HCT116 (cell line): ENCODE results near the gene APBA1. TPM values are rescaled to one million over a fixed set of nuclear protein-coding genes. Genes with fewer than 3 reads are reported as not detected.

ENCODE experiments used
- ATAC-seq: fragments of 200-7000 bp; cut with Tn5 transposase; 2 replicates; pipeline ENCODE4 v1.9.1; 2020; ENCODE audit warnings: mild to moderate bottlenecking, moderate library complexity
- BruUV-seq: library from RNA; stranded (reverse); fragments of 400-500 nt; replicated peaks from 2 replicates; lab custom pipeline; 2021; lab: Mats Ljungman, UMichigan
- CTCF ChIA-PET: fragments of 300-600 bp; sonication (Branson Sonifier 250); formaldehyde crosslinking; loops from one replicate; lab custom pipeline; 2021; ENCODE audit warnings: antibody characterized with exemption; lab: Charles Lee
- POLR2A ChIA-PET: fragments of 300-600, 350-600 bp; sonication (Branson Sonifier 250); formaldehyde crosslinking; loops from one replicate; lab custom pipeline; 2021; ENCODE audit warnings: antibody characterized with exemption; lab: Charles Lee
- RAD21 ChIA-PET, 2 experiments: fragments of 300-600 bp; sonication (Branson Sonifier 250); formaldehyde crosslinking; loops; one replicate each; lab custom pipeline; 2023; ENCODE audit warnings: low total read pairs in 2 of 2; ENCODE audit not compliant: uncharacterized antibody in 2 of 2, unreplicated experiment in 2 of 2, low non-redundant PET in 1 of 2; lab: Charles Lee
- DNase-seq: peaks from one replicate; pipeline ENCODE4 v3.0.0-alpha.2; 2010; ENCODE audit warnings: low read depth, low spot score
- H2AFZ ChIP-seq: fragments of 200-600 bp; shearing (Covaris generic), sonication (generic); 2 replicates; pipeline ENCODE4 v1.6.1; 2017; ENCODE audit warnings: low read depth, mixed run types, mixed read lengths, antibody characterized with exemption, low read length; ENCODE audit not compliant: poor library complexity, severe bottlenecking
- H3K27ac ChIP-seq: 2 replicates; pipeline ENCODE4 v1.5.1; 2012; ENCODE audit warnings: low read depth, low read length
- H3K27me3 ChIP-seq: fragments of 200-600 bp; sonication (generic); 2 replicates; pipeline ENCODE4 v1.6.1; 2016; ENCODE audit warnings: mixed run types, low read length, mixed read lengths; ENCODE audit not compliant: insufficient read depth
- H3K36me3 ChIP-seq, 2 experiments: fragments of 200-500 bp in 1 of 2; fragments of 200-600 bp in 1 of 2; sonication (Bioruptor generic) in 1 of 2; sonication (generic) in 1 of 2; 2 replicates each; pipeline versions ENCODE4 v1.5.1 to v1.6.1; 2014 to 2016; ENCODE audit warnings: low read length in 2 of 2, inconsistent platforms in 1 of 2, mixed read lengths in 1 of 2, mixed run types in 1 of 2; ENCODE audit not compliant: insufficient read depth in 2 of 2, control insufficient read depth in 1 of 2
- H3K4me1 ChIP-seq, 2 experiments: fragments of 200-600 bp in 1 of 2; sonication (generic) in 1 of 2; 2 replicates each; pipeline versions ENCODE4 v1.5.1 to v1.6.1; 2012 to 2017; ENCODE audit warnings: low read length in 2 of 2, inconsistent platforms in 1 of 2, mild to moderate bottlenecking in 1 of 2, mixed read lengths in 1 of 2, mixed run types in 1 of 2, moderate library complexity in 1 of 2; ENCODE audit not compliant: insufficient read depth in 2 of 2, control insufficient read depth in 1 of 2
- H3K4me2 ChIP-seq: fragments of 200-600 bp; sonication (generic); 2 replicates; pipeline ENCODE4 v1.6.1; 2017; ENCODE audit warnings: mixed run types, low read length, mixed read lengths
- H3K4me3 ChIP-seq, 2 experiments: fragments of 200-600 bp in 1 of 2; sonication (generic) in 1 of 2; replicated peaks in 1 of 2; 2 replicates each; pipeline ENCODE4 v1.5.1; 2011 to 2016; ENCODE audit warnings: low read length in 2 of 2, control low read depth in 1 of 2, low read depth in 1 of 2, mild to moderate bottlenecking in 1 of 2, mixed read lengths in 1 of 2, mixed run types in 1 of 2
- H3K79me2 ChIP-seq: fragments of 200-600 bp; sonication (generic); 2 replicates; pipeline ENCODE4 v1.6.1; 2017; ENCODE audit warnings: mild to moderate bottlenecking, mixed run types, low read length, moderate library complexity, mixed read lengths; ENCODE audit not compliant: insufficient read depth
- H3K9ac ChIP-seq: fragments of 200-600 bp; sonication (generic); 2 replicates; pipeline ENCODE4 v1.6.1; 2016; ENCODE audit warnings: low read length, mixed read lengths
- H3K9me2 ChIP-seq: fragments of 200-600 bp; sonication (generic), shearing (Covaris generic); 2 replicates; pipeline ENCODE4 v1.6.1; 2017; ENCODE audit warnings: mixed run types, mild to moderate bottlenecking, moderate library complexity; ENCODE audit not compliant: insufficient read depth
- H3K9me3 ChIP-seq, 2 experiments: fragments of 200-500 bp in 1 of 2; fragments of 200-600 bp in 1 of 2; sonication (Bioruptor generic) in 1 of 2; sonication (generic) in 1 of 2; 2 replicates each; pipeline ENCODE4 v1.6.1; 2014 to 2017; ENCODE audit warnings: low read length in 2 of 2, mixed read lengths in 2 of 2, inconsistent platforms in 1 of 2, low read depth in 1 of 2, mild to moderate bottlenecking in 1 of 2, mixed run types in 1 of 2, moderate library complexity in 1 of 2; ENCODE audit not compliant: control insufficient read depth in 1 of 2, insufficient read depth in 1 of 2
- H4K20me1 ChIP-seq: fragments of 200-600 bp; sonication (generic), shearing (Covaris generic); 2 replicates; pipeline ENCODE4 v1.6.1; 2017; ENCODE audit warnings: mixed run types, mild to moderate bottlenecking, moderate library complexity; ENCODE audit not compliant: insufficient read depth
- CEBPB ChIP-seq: IDR thresholded peaks from 2 replicates; pipeline ENCODE4 v1.6.1; 2012; ENCODE audit warnings: low read depth
- EZH2phosphoT487 ChIP-seq: fragments of 200-600 bp; IDR thresholded peaks from 2 replicates; pipeline ENCODE4 v1.6.1; 2018; ENCODE audit warnings: antibody characterized with exemption, borderline replicate concordance
- POLR2A ChIP-seq: IDR thresholded peaks from 2 replicates; pipeline ENCODE4 v1.7.0; 2011; ENCODE audit warnings: borderline replicate concordance; ENCODE audit not compliant: insufficient read depth, insufficient read length; ENCODE audit errors: extremely low read depth
- SIN3A ChIP-seq: IDR thresholded peaks from 2 replicates; pipeline ENCODE4 v1.6.1; 2012; ENCODE audit warnings: low read depth
- SRF ChIP-seq: IDR thresholded peaks from 2 replicates; pipeline ENCODE4 v1.6.1; 2012; ENCODE audit warnings: low read depth
- TCF7L2 ChIP-seq: IDR thresholded peaks from 2 replicates; pipeline ENCODE4 v1.7.0; 2011; ENCODE audit warnings: borderline replicate concordance, inconsistent platforms; ENCODE audit not compliant: insufficient read depth, insufficient read length; ENCODE audit errors: extremely low read depth
- YY1 ChIP-seq: IDR thresholded peaks from 2 replicates; pipeline ENCODE4 v1.6.1; 2011; ENCODE audit warnings: low read length, low read depth, moderate library complexity, mild to moderate bottlenecking; ENCODE audit not compliant: insufficient replicate concordance; ENCODE audit errors: extremely low read depth
- ZBTB33 ChIP-seq: IDR thresholded peaks from 2 replicates; pipeline ENCODE4 v1.6.1; 2011; ENCODE audit warnings: mild to moderate bottlenecking, low read length, moderate library complexity; ENCODE audit not compliant: insufficient replicate concordance; ENCODE audit errors: extremely low read depth
- ZFX ChIP-seq: fragments of 450-650 bp; IDR thresholded peaks from 2 replicates; pipeline ENCODE4 v1.6.1; 2017
- intact Hi-C: fragments of 100-400 bp; cut with micrococcal nuclease; formaldehyde crosslinking; loops from 2 replicates; pipeline ENCODE4 v1.10.0; 2022
- total RNA-seq: library from RNA; stranded (reverse); gene quantifications from one replicate; pipeline ENCODE4 v1.2.1, GENCODE V29; 2021; ENCODE audit not compliant: unreplicated experiment

Gene APBA1
- total RNA-seq, 1 experiment from 2014 or later, result 0.20 TPM

GRCh38 chr9:69444021-69444420 lies 228.2 kb downstream of the APBA1 start:
- H3K4me2 ChIP-seq, result no peak overlapping the region
- RAD21 ChIA-PET, result no interaction called here
- H2AFZ ChIP-seq, result no peak overlapping the region
- TF ChIP-seq ZFX (no peak), EZH2phosphoT487 (no peak)
- POLR2A ChIA-PET, result no interaction called here
- H3K79me2 ChIP-seq, result no peaks in the 10 kb centered on the region
- no peak overlapping the region for H3K27ac ChIP-seq
- no peaks in the 10 kb centered on the region for H3K9me3 ChIP-seq
- H3K36me3 ChIP-seq, result no peaks in the 10 kb centered on the region
- ATAC-seq (no peak), DNase-seq (no peak)
- H3K4me3 ChIP-seq, result no peak overlapping the region
- no peaks in the 10 kb centered on the region for H3K9me2 ChIP-seq
- H3K9ac ChIP-seq, result no peak overlapping the region
- BruUV-seq, result no TSS peak
- peaks cover 30% of the 10 kb centered on the region; the same call in 1 of the 2 replicates for H3K27me3 ChIP-seq
- intact Hi-C loops, result no loop called here
- H3K4me1 ChIP-seq, result no peaks in the 10 kb centered on the region
- CTCF ChIA-PET, result no interaction called here
- no peaks in the 10 kb centered on the region for H4K20me1 ChIP-seq

GRCh38 chr9:69443178-69443577 lies 229.0 kb downstream of the APBA1 start:
- POLR2A ChIA-PET, result no interaction called here
- BruUV-seq, result no TSS peak

More at GRCh38 chr9:69443178-69443577, 229.0 kb downstream of the APBA1 start:
- no peaks in the 10 kb centered on the region for H3K9me3 ChIP-seq
- H3K9me2 ChIP-seq, result no peaks in the 10 kb centered on the region
- ChIA-PET RAD21 (no interaction called here), CTCF (no interaction called here)
- H3K79me2 ChIP-seq, result no peaks in the 10 kb centered on the region
- no peak overlapping the region for H3K9ac ChIP-seq
- TF ChIP-seq SRF (no peak), CEBPB (no peak), ZBTB33 (no peak), POLR2A (no peak), EZH2phosphoT487 (no peak), TCF7L2 (no peak), SIN3A (no peak), YY1 (no peak)
- no peaks in the 10 kb centered on the region for H3K4me1 ChIP-seq
- H3K27me3 ChIP-seq, result peaks cover 30% of the 10 kb centered on the region; the same call in 1 of the 2 replicates
- no peak for ATAC-seq
- H3K4me2 ChIP-seq, result no peak overlapping the region
- intact Hi-C loops, result no loop called here
- H3K27ac ChIP-seq, result no peak overlapping the region
- no peak overlapping the region for H3K4me3 ChIP-seq
- H3K36me3 ChIP-seq, result no peaks in the 10 kb centered on the region
- H2AFZ ChIP-seq, result no peak overlapping the region
- H4K20me1 ChIP-seq, result no peaks in the 10 kb centered on the region
- DNase-seq, result no peak
